Measurements from ENCODE around the gene CD81.

Gene CD81

GRCh38 chr11:2368178-2368850, 8.8 kb upstream of the CD81 start:
- DNase-seq (ENCODE audit: low read depth) = no peak
- no peak for TF ChIP-seq CTCF (conservative IDR thresholded peaks at IDR 0.05; ENCODE audit: control insufficient read depth, insufficient read depth, low read depth, low read length)
- H3K4me3 ChIP-seq (ENCODE audit: control insufficient read depth, low read depth, low read length) = no peak overlapping the region

GRCh38 chr11:2368851-2369180, 8.3 kb upstream of the CD81 start:
- DNase-seq (ENCODE audit: low read depth) = no peak
- no peak for TF ChIP-seq CTCF (conservative IDR thresholded peaks at IDR 0.05; ENCODE audit: control insufficient read depth, insufficient read depth, low read depth, low read length)
- no peak overlapping the region for H3K4me3 ChIP-seq (ENCODE audit: control insufficient read depth, low read depth, low read length)

GRCh38 chr11:2369320-2369719, 7.8 kb upstream of the CD81 start:
- no peak overlapping the region for H3K4me3 ChIP-seq (ENCODE audit: control insufficient read depth, low read depth, low read length)
- TF ChIP-seq CTCF (conservative IDR thresholded peaks at IDR 0.05; ENCODE audit: control insufficient read depth, insufficient read depth, low read depth, low read length) = no peak
- DNase-seq (ENCODE audit: low read depth) = no peak

- DNase-seq (ENCODE audit: low read depth) = no peak
- H3K4me3 ChIP-seq (ENCODE audit: control insufficient read depth, low read depth, low read length) = no peak overlapping the region
- no peak for TF ChIP-seq CTCF (conservative IDR thresholded peaks at IDR 0.05; ENCODE audit: control insufficient read depth, insufficient read depth, low read depth, low read length)
These were observed 7.2 kb upstream of the CD81 start for GRCh38 chr11:2369896-2370295.

- no peak for DNase-seq (ENCODE audit: low read depth)
- TF ChIP-seq CTCF (conservative IDR thresholded peaks at IDR 0.05; ENCODE audit: control insufficient read depth, insufficient read depth, low read depth, low read length) = no peak
- H3K4me3 ChIP-seq (ENCODE audit: control insufficient read depth, low read depth, low read length) = no peak overlapping the region
These were observed 2.5 kb upstream of the CD81 start for GRCh38 chr11:2374456-2375201.

- H3K4me3 ChIP-seq (ENCODE audit: control insufficient read depth, low read depth, low read length) = no peak overlapping the region
- TF ChIP-seq CTCF (conservative IDR thresholded peaks at IDR 0.05; ENCODE audit: control insufficient read depth, insufficient read depth, low read depth, low read length) = no peak
- no peak for DNase-seq (ENCODE audit: low read depth)
These were observed 1.7 kb upstream of the CD81 start for GRCh38 chr11:2375341-2375853.
